AG04450 (cell line): ENCODE data around the gene BCKDHB. TPM values are rescaled to one million over a fixed set of nuclear protein-coding genes. Genes with fewer than 3 reads are reported as not detected.

Experiments used
- CTCF ChIA-PET: fragments of 300-600, 350-600 bp; formaldehyde crosslinking; extraction: SDS; loops from one replicate; lab custom pipeline; 2022; ENCODE audit warnings: antibody characterized with exemption, inconsistent platforms; lab: Charles Lee
- POLR2A ChIA-PET: fragments of 350-600 bp; formaldehyde crosslinking; extraction: SDS; loops from one replicate; lab custom pipeline; 2021; ENCODE audit warnings: antibody characterized with exemption, inconsistent platforms; lab: Yijun Ruan, JAX
- DNase-seq: peaks from one replicate; pipeline ENCODE4 v3.0.0-alpha.2; 2011; ENCODE audit warnings: low read depth, low spot score
- H3K27ac ChIP-seq: one replicate; pipeline ENCODE4 v1.5.1; 2012; ENCODE audit warnings: low read depth, low read length, control low read depth
- H3K27me3 ChIP-seq: one replicate; pipeline ENCODE4 v1.6.0; 2012; ENCODE audit warnings: low read length; ENCODE audit not compliant: control insufficient read depth, insufficient read depth
- H3K4me3 ChIP-seq: 2 replicates; pipeline ENCODE4 v1.5.1; 2011; ENCODE audit warnings: mild to moderate bottlenecking, low read depth, low read length, control low read depth
- H3K9me3 ChIP-seq: 2 replicates; pipeline ENCODE4 v1.5.1; 2012; ENCODE audit warnings: low read length; ENCODE audit not compliant: control insufficient read depth, insufficient read depth
- CTCF ChIP-seq: IDR thresholded peaks from 2 replicates; pipeline ENCODE4 v1.5.1; 2011; ENCODE audit warnings: low read depth, low read length, control low read depth, inconsistent platforms
- polyA plus RNA-seq: library from polyadenylated mRNA; depleted of rRNA; stranded (reverse); fragments of >200 nt; gene quantifications from 2 replicates; pipeline ENCODE4 v1.2.3, GENCODE V29; 2011

The BCKDHB gene
- polyA plus RNA-seq, 1 experiment = 21.3 TPM

- no peak for DNase-seq
- H3K4me3 ChIP-seq = no peak overlapping the region
- TF ChIP-seq CTCF = no peak
- ChIA-PET CTCF (interaction anchor here (0.8 kb wide), 1 partner anchor 117 kb away, joined by 3 read pairs; no protein-coding TSS in a partner anchor), POLR2A (no interaction called here)
- no peak overlapping the region for H3K27ac ChIP-seq
- no peaks in the 10 kb centered on the region for H3K27me3 ChIP-seq
- H3K9me3 ChIP-seq = no peaks in the 10 kb centered on the region
These were observed 225.1 kb downstream of the BCKDHB start for GRCh38 chr6:80331522-80331921.

GRCh38 chr6:80331974-80332373, 225.5 kb downstream of the BCKDHB start:
- CTCF ChIA-PET = interaction anchor here (0.8 kb wide), 1 partner anchor 117 kb away, joined by 3 read pairs; no protein-coding TSS in a partner anchor
- POLR2A ChIA-PET = no interaction called here
- Histone ChIP-seq H3K4me3 (no peak overlapping the region), H3K27me3 (no peaks in the 10 kb centered on the region), H3K9me3 (no peaks in the 10 kb centered on the region), H3K27ac (no peak overlapping the region)
- no peak for DNase-seq
- TF ChIP-seq CTCF = no peak

GRCh38 chr6:80333342-80333741, 226.9 kb downstream of the BCKDHB start:
- no peak for DNase-seq
- Histone ChIP-seq H3K9me3 (no peaks in the 10 kb centered on the region), H3K4me3 (no peak overlapping the region), H3K27ac (no peak overlapping the region), H3K27me3 (no peaks in the 10 kb centered on the region)
- ChIA-PET POLR2A (no interaction called here), CTCF (no interaction called here)
- TF ChIP-seq CTCF = no peak

GRCh38 chr6:80335121-80335531, 228.7 kb downstream of the BCKDHB start:
- ChIA-PET CTCF (interaction anchor here (0.7 to 0.9 kb wide), 3 partner anchors 95 to 170 kb away, joined by 3 to 5 read pairs (median 4); no protein-coding TSS in a partner anchor), POLR2A (no interaction called here)
- Histone ChIP-seq H3K27ac (no peak overlapping the region), H3K4me3 (peak overlapping the region; percentile 33), H3K27me3 (no peaks in the 10 kb centered on the region), H3K9me3 (no peaks in the 10 kb centered on the region)
- DNase-seq = no peak
- TF ChIP-seq CTCF = no peak

- Histone ChIP-seq H3K9me3 (no peaks in the 10 kb centered on the region), H3K4me3 (no peak overlapping the region), H3K27me3 (no peaks in the 10 kb centered on the region), H3K27ac (no peak overlapping the region)
- POLR2A ChIA-PET = no interaction called here
- no peak for TF ChIP-seq CTCF
- no peak for DNase-seq
- CTCF ChIA-PET = interaction anchor here (0.5 kb wide), 1 partner anchor 308 kb away, joined by 4 read pairs; no protein-coding TSS in a partner anchor
These were observed 230.4 kb downstream of the BCKDHB start for GRCh38 chr6:80336911-80337310.
